ENCODE results near the gene IGIP. TPM values are rescaled to one million over a fixed set of nuclear protein-coding genes. Genes with fewer than 3 reads are reported as not detected.

Gene IGIP
- total RNA-seq, 3 donors from 2014 or later (not counting 1 experiment from before 2014, with no cell fraction given): 2.2 to 4.0 (median 4.0) TPM

GRCh38 chr5:140178086-140178410, 52.3 kb downstream of the IGIP start:
- H3K27ac Mint-ChIP-seq: no peak overlapping the region
- H3K4me1 ChIP-seq (ENCODE audit: control insufficient read depth, insufficient read depth, low read length): peaks cover 13% of the 10 kb centered on the region
- 100% methylated on average over 1 of the region's 1 CpG for WGBS (ENCODE audit: insufficient coverage)
- peaks cover 21 to 28% of the 10 kb centered on the region in 2 donors for H3K4me1 Mint-ChIP-seq
- H3K27me3 ChIP-seq (ENCODE audit: control insufficient read depth, insufficient read depth, low read length): peaks cover 4% of the 10 kb centered on the region
- H3K27ac ChIP-seq (ENCODE audit: low read length): no peak overlapping the region
- no peaks in the 10 kb centered on the region for H3K36me3 Mint-ChIP-seq
- no peaks in the 10 kb centered on the region for H3K36me3 ChIP-seq (ENCODE audit: control insufficient read depth, insufficient read depth, low read length)
- no peaks in the 10 kb centered on the region for H3K9me3 ChIP-seq (ENCODE audit: control insufficient read depth, insufficient read depth, low read length)
- no peak for TF ChIP-seq CTCF (IDR thresholded peaks at IDR 0.05)
- no peak overlapping the region for H3K4me3 ChIP-seq (ENCODE audit: low read length)
- ATAC-seq (no peak), DNase-seq (no peak)
- intact Hi-C loops (cut with micrococcal nuclease): no loop called here
- peaks cover 10 to 11% of the 10 kb centered on the region in 2 donors for H3K27me3 Mint-ChIP-seq (ENCODE audit: low read depth in 2 of 2)
- H3K4me3 Mint-ChIP-seq: peak overlapping the region; percentile 41
- no peaks in the 10 kb centered on the region for H3K9me3 Mint-ChIP-seq

- Mint-ChIP-seq H3K27me3 (ENCODE audit: low read depth in 2 of 2) (peaks cover 5 to 10% of the 10 kb centered on the region in 2 donors), H3K4me1 (peaks cover 21 to 28% of the 10 kb centered on the region in 2 donors), H3K27ac (no peak overlapping the region), H3K9me3 (no peaks in the 10 kb centered on the region), H3K36me3 (no peaks in the 10 kb centered on the region), H3K4me3 (no peak overlapping the region)
- WGBS (ENCODE audit: insufficient coverage): 83% methylated on average over 6 of the region's 6 CpGs
- Histone ChIP-seq H3K27ac (ENCODE audit: low read length) (no peak overlapping the region), H3K4me3 (ENCODE audit: low read length) (no peak overlapping the region), H3K36me3 (ENCODE audit: control insufficient read depth, insufficient read depth, low read length) (no peaks in the 10 kb centered on the region), H3K4me1 (ENCODE audit: control insufficient read depth, insufficient read depth, low read length) (peaks cover 13% of the 10 kb centered on the region), H3K27me3 (ENCODE audit: control insufficient read depth, insufficient read depth, low read length) (peaks cover 4% of the 10 kb centered on the region), H3K9me3 (ENCODE audit: control insufficient read depth, insufficient read depth, low read length) (no peaks in the 10 kb centered on the region)
- intact Hi-C loops (cut with micrococcal nuclease): no loop called here
- TF ChIP-seq CTCF (IDR thresholded peaks at IDR 0.05): no peak
- ATAC-seq: no peak
- no peak for DNase-seq
Observed at GRCh38 chr5:140178482-140179116, 52.9 kb downstream of the IGIP start.

Other genes starting within 250 kb of the IGIP start
- gene NRG2, start 82.6 kb upstream of the IGIP start, total RNA-seq: under 1 TPM; 0.21 to 0.50 (median 0.40) TPM
- gene PURA, start 11.8 kb upstream of the IGIP start, total RNA-seq: 10 to 100 TPM in 1 of 3 donors, 1 to 10 TPM in 2; 8.1 to 12.0 (median 9.8) TPM
- 1 to 10 TPM; 3.9 to 4.9 (median 4.2) TPM for gene CYSTM1, start 49.3 kb downstream of the IGIP start, total RNA-seq
- 10 to 100 TPM; 28.0 to 39.1 (median 37.6) TPM for gene PFDN1, start 177.2 kb downstream of the IGIP start, total RNA-seq
- 1 to 10 TPM; 5.1 to 9.9 (median 7.8) TPM for gene HBEGF, start 220.7 kb downstream of the IGIP start, total RNA-seq
- not detected for gene SLC4A9, start 234.3 kb downstream of the IGIP start, total RNA-seq